HepG2 (cell line): ENCODE measurements around the gene DPP6. TPM values are rescaled to one million over a fixed set of nuclear protein-coding genes. Genes with fewer than 3 reads are reported as not detected.

Experiments used
- ATAC-seq: fragments of 200-7000 bp; cut with Tn5 transposase; 3 replicates; pipeline ENCODE4 v1.9.1; 2020; ENCODE audit warnings: mild to moderate bottlenecking, moderate library complexity
- BruUV-seq: library from RNA; stranded (reverse); fragments of 400-500 nt; replicated peaks from 2 replicates; lab custom pipeline; 2021; lab: Mats Ljungman, UMichigan
- CTCF ChIA-PET: fragments of 300-600 bp; formaldehyde crosslinking; extraction: SDS; loops from one replicate; lab custom pipeline; 2021; ENCODE audit warnings: low total read pairs, inconsistent platforms, low intra/inter-chr PET ratio; lab: Yijun Ruan, JAX
- POLR2A ChIA-PET: fragments of 350-600 bp; sonication (Branson Sonifier 250); formaldehyde crosslinking; loops from one replicate; lab custom pipeline; 2020; ENCODE audit warnings: antibody characterized with exemption, inconsistent platforms; lab: Yijun Ruan, JAX
- DNase-seq: peaks from one replicate; pipeline ENCODE4 v3.0.0-alpha.2; 2015; ENCODE audit warnings: low spot score
- FAIRE-seq: peaks from 3 replicates; lab custom pipeline; 2011; peaks lifted over from hg19 to GRCh38; lab: Jason Lieb, UNC
- H2AFZ ChIP-seq: one replicate; pipeline ENCODE4 v1.6.1; 2011; ENCODE audit warnings: low read length, inconsistent platforms
- H3K27ac ChIP-seq: fragments of 300-600 bp; 3 replicates; pipeline ENCODE4 v1.8.0; 2011; ENCODE audit warnings: mixed run types, mild to moderate bottlenecking, mixed read lengths, low read length, inconsistent platforms; ENCODE audit not compliant: insufficient read depth; ENCODE audit errors: extremely low read length
- H3K27me3 ChIP-seq, 2 experiments: fragments of 200-600 bp in 1 of 2; 2 replicates in 1 of 2; 3 replicates in 1 of 2; pipeline versions ENCODE4 v1.6.0 to v1.8.0; 2011; ENCODE audit warnings: low read length in 2 of 2, mild to moderate bottlenecking in 2 of 2, moderate library complexity in 2 of 2, inconsistent platforms in 1 of 2; ENCODE audit not compliant: insufficient read depth in 2 of 2, control insufficient read depth in 1 of 2
- H3K36me3 ChIP-seq, 2 experiments: fragments of 200-600 bp in 1 of 2; replicated peaks in 1 of 2; 2 replicates in 1 of 2; 3 replicates in 1 of 2; pipeline versions ENCODE4 v1.5.1 to v1.8.0; 2011; ENCODE audit warnings: low read length in 2 of 2, inconsistent platforms in 1 of 2; ENCODE audit not compliant: insufficient read depth in 2 of 2, control insufficient read depth in 1 of 2
- H3K4me1 ChIP-seq: 2 replicates; pipeline ENCODE4 v1.5.1; 2012; ENCODE audit warnings: low read length, inconsistent platforms; ENCODE audit not compliant: insufficient read depth
- H3K4me2 ChIP-seq: 2 replicates; pipeline ENCODE4 v1.6.0; 2011; ENCODE audit warnings: low read depth, low read length, inconsistent platforms
- H3K4me3 ChIP-seq, 3 experiments: fragments of 200-600 bp in 1 of 3; sonication (generic), shearing (Covaris generic) in 1 of 3; replicated peaks in 1 of 3; 2 replicates each; pipeline ENCODE4 v1.5.1; 2011 to 2016; ENCODE audit warnings: low read length in 3 of 3, inconsistent platforms in 2 of 3, low read depth in 2 of 3, mild to moderate bottlenecking in 2 of 3, control low read depth in 1 of 3, mixed read lengths in 1 of 3; ENCODE audit not compliant: insufficient read depth in 1 of 3
- H3K79me2 ChIP-seq: one replicate; pipeline ENCODE4 v1.6.1; 2011; ENCODE audit warnings: low read length, inconsistent platforms; ENCODE audit not compliant: insufficient read depth
- H3K9ac ChIP-seq: 2 replicates; pipeline ENCODE4 v1.6.0; 2011; ENCODE audit warnings: mild to moderate bottlenecking, low read depth, low read length, inconsistent platforms; ENCODE audit not compliant: insufficient read depth
- H3K9me3 ChIP-seq: 2 replicates; pipeline ENCODE4 v1.5.1; 2012; ENCODE audit warnings: mild to moderate bottlenecking, low read length
- H4K20me1 ChIP-seq: 2 replicates; pipeline ENCODE4 v1.6.0; 2011; ENCODE audit warnings: inconsistent platforms, mild to moderate bottlenecking, low read length, moderate library complexity; ENCODE audit not compliant: insufficient read depth
- BCL3 ChIP-seq: sonication (generic); formaldehyde crosslinking; IDR thresholded peaks from 2 replicates; pipeline ENCODE4 v1.5.1; 2020; ENCODE audit warnings: mild to moderate bottlenecking, missing genetic modification reagents, moderate library complexity
- GPBP1L1 ChIP-seq: sonication (generic); formaldehyde crosslinking; IDR thresholded peaks from 2 replicates; pipeline ENCODE4 v1.5.0; 2020; ENCODE audit warnings: mild to moderate bottlenecking, missing genetic modification reagents
- GZF1 ChIP-seq: sonication (generic); formaldehyde crosslinking; IDR thresholded peaks from 2 replicates; pipeline ENCODE4 v1.5.1; 2020; ENCODE audit warnings: mild to moderate bottlenecking, missing genetic modification reagents
- HHEX ChIP-seq: IDR thresholded peaks from 2 replicates; pipeline ENCODE4 v1.6.1; 2016; ENCODE audit warnings: control low read depth
- HNF1A ChIP-seq, 2 experiments: sonication (generic) in 1 of 2; formaldehyde crosslinking in 1 of 2; IDR thresholded peaks; 2 replicates each; pipeline versions ENCODE4 v1.4.0 to v1.6.1; 2016 to 2020; ENCODE audit warnings: borderline replicate concordance in 1 of 2, low read depth in 1 of 2, mild to moderate bottlenecking in 1 of 2, missing genetic modification reagents in 1 of 2
- ISX ChIP-seq: sonication (generic); formaldehyde crosslinking; conservative IDR thresholded peaks from 2 replicates; pipeline ENCODE4 v1.5.0; 2020; ENCODE audit warnings: missing genetic modification reagents
- MIER2 ChIP-seq: IDR thresholded peaks from 2 replicates; pipeline ENCODE4 v1.6.1; 2016; ENCODE audit warnings: missing biosample characterization, missing genetic modification reagents
- MTA1 ChIP-seq: sonication (generic); formaldehyde crosslinking; IDR thresholded peaks from 2 replicates; pipeline ENCODE4 v1.4.0; 2020; ENCODE audit warnings: missing genetic modification reagents, mild to moderate bottlenecking, borderline replicate concordance
- NR1H2 ChIP-seq: sonication (generic); formaldehyde crosslinking; IDR thresholded peaks from 2 replicates; pipeline ENCODE4 v1.8.1; 2022; ENCODE audit warnings: low read depth, missing genetic modification reagents, borderline replicate concordance
- PCBP1 ChIP-seq: fragments of 200-400 bp; formaldehyde crosslinking; IDR thresholded peaks from 2 replicates; pipeline ENCODE4 v1.6.1; 2017; ENCODE audit warnings: mild to moderate bottlenecking, low read depth, low read length, borderline replicate concordance
- TERF1 ChIP-seq: sonication (generic); formaldehyde crosslinking; IDR thresholded peaks from 2 replicates; pipeline ENCODE4 v1.8.0; 2022; ENCODE audit warnings: mild to moderate bottlenecking, missing genetic modification reagents, moderate library complexity
- TFE3 ChIP-seq: IDR thresholded peaks from 2 replicates; pipeline ENCODE4 v1.6.1; 2016
- ZNF335 ChIP-seq: sonication (generic); formaldehyde crosslinking; IDR thresholded peaks from 2 replicates; pipeline ENCODE4 v1.4.0; 2020; ENCODE audit warnings: missing genetic modification reagents
- ZNF558 ChIP-seq: sonication (generic); formaldehyde crosslinking; IDR thresholded peaks from 2 replicates; pipeline ENCODE4 v1.9.0; 2022; ENCODE audit warnings: mild to moderate bottlenecking, missing genetic modification reagents, borderline replicate concordance
- WGBS: methylation state at CpG from one replicate; pipeline ENCODE4 v1.1.6; 2017; ENCODE audit warnings: low lambda C conversion rate; 5-methylcytosine and 5-hydroxymethylcytosine counted together
- in situ Hi-C: cut with HindIII; loops from 2 replicates; pipeline ENCODE4 v1.10.0; 2017; ENCODE audit warnings: low pct_unique_long_range_greater_than_20kb; ENCODE audit not compliant: extremely low pct_ligation_motif_present
- intact Hi-C: fragments of 100-400 bp; cut with micrococcal nuclease; formaldehyde crosslinking; loops from one replicate; pipeline ENCODE4 v1.10.0; 2022; ENCODE audit not compliant: unreplicated experiment
- polyA plus RNA-seq, 8 experiments: library from polyadenylated mRNA; depleted of rRNA in 3 of 8; stranded (reverse) in 7 of 8; unstranded in 1 of 8; fragments of >200 nt; fragmentation: Illumina TruSeq in 4 of 8; extraction: Trizol in 4 of 8; gene quantifications; 2 replicates each; pipeline versions ENCODE4 v1.2.1 to v1.2.3, GENCODE V29; 2011 to 2016; ENCODE audit warnings: low read depth in 4 of 8, missing spikeins in 1 of 8, mixed read lengths in 1 of 8; ENCODE audit not compliant: insufficient read depth in 1 of 8
- total RNA-seq, 5 experiments: library from RNA; depleted of rRNA; stranded (reverse); fragments of >200 nt; fragmentation: Illumina TruSeq; extraction: Trizol; gene quantifications; 2 replicates each; pipeline ENCODE4 v1.2.3, GENCODE V29; 2016; ENCODE audit warnings: low read depth in 1 of 5

DPP6 gene
- total and polyA plus RNA-seq, 2 of the 13 experiments (the other 11 are each of a cell fraction or from before 2014, with no cell fraction given) = not detected

- in situ Hi-C loops = no loop called here
- Histone ChIP-seq H3K27ac (no peak overlapping the region), H3K9me3 (no peaks in the 10 kb centered on the region), H3K4me3 (no peak overlapping the region), H3K9ac (no peak overlapping the region), H3K4me2 (no peak overlapping the region), H2AFZ (no peak overlapping the region), H3K36me3 (no peaks in the 10 kb centered on the region), H3K27me3 (peaks cover 1 to 9% of the 10 kb centered on the region in 2 experiments; a peak in 2 of 5 replicates), H3K4me1 (no peaks in the 10 kb centered on the region), H4K20me1 (no peaks in the 10 kb centered on the region), H3K79me2 (no peaks in the 10 kb centered on the region)
- ATAC-seq = no peak
- DNase-seq = no peak
- POLR2A ChIA-PET = no interaction called here
- no TSS peak for BruUV-seq
- CTCF ChIA-PET = no interaction called here
- intact Hi-C loops = no loop called here
- FAIRE-seq = no peak
- 28% methylated on average over 8 of the region's 10 CpGs for WGBS
- no peak for TF ChIP-seq HHEX (CRISPR knock-in tag)
- no peak for TF ChIP-seq BCL3
- TF ChIP-seq HNF1A (IDR thresholded peaks at IDR 0.05; ENCODE audit: low read depth) = no peak
- no peak for TF ChIP-seq HNF1A (CRISPR knock-in tag; IDR thresholded peaks at IDR 0.05; ENCODE audit: borderline replicate concordance)
- TF ChIP-seq TFE3 (CRISPR knock-in tag) = no peak
- TF ChIP-seq PCBP1 = no peak
- no peak for TF ChIP-seq ZNF335
- TF ChIP-seq GPBP1L1 (CRISPR knock-in tag) = no peak
- no peak for TF ChIP-seq GZF1
- TF ChIP-seq ZNF558 (CRISPR knock-in tag) = no peak
- no peak for TF ChIP-seq TERF1 (CRISPR knock-in tag)
- TF ChIP-seq ISX (CRISPR knock-in tag) = no peak
- no peak for TF ChIP-seq NR1H2 (CRISPR knock-in tag)
- TF ChIP-seq MIER2 (CRISPR knock-in tag) = no peak
- no peak for TF ChIP-seq MTA1 (CRISPR knock-in tag)
Measured at GRCh38 chr7:154581251-154581890, 529.2 kb downstream of the DPP6 start.
